GM12878 (cell line): ENCODE data around the gene PDZD7. TPM values are rescaled to one million over a fixed set of nuclear protein-coding genes. Genes with fewer than 3 reads are reported as not detected.
A peak's percentile ranks its signal among the peaks of the same experiment; 100 is the strongest.

Source experiments
- BACH1 ChIP-seq: fragments of 450-650 bp; IDR thresholded peaks from 2 replicates; pipeline ENCODE4 v1.6.1; 2017; ENCODE audit warnings: mild to moderate bottlenecking, borderline replicate concordance
- CHD2 ChIP-seq: IDR thresholded peaks from 2 replicates; pipeline ENCODE4 v1.6.1; 2011; ENCODE audit warnings: low read depth, low read length, improper control_type of control experiment, borderline replicate concordance
- EED ChIP-seq: sonication (generic); IDR thresholded peaks from 2 replicates; pipeline ENCODE4 v1.6.1; 2016; ENCODE audit warnings: antibody characterized with exemption, low read depth
- EGR1 ChIP-seq, 2 experiments: IDR thresholded peaks; 1 replicate in 1 of 2; 2 replicates in 1 of 2; pipeline ENCODE4 v1.6.1; 2011 to 2012; ENCODE audit warnings: low read depth in 2 of 2, low read length in 2 of 2, borderline replicate concordance in 1 of 2, mild to moderate bottlenecking in 1 of 2, moderate library complexity in 1 of 2
- ESRRA ChIP-seq: IDR thresholded peaks from 2 replicates; pipeline ENCODE4 v1.6.1; 2012; ENCODE audit warnings: mild to moderate bottlenecking, low read length, improper control_type of control experiment
- GABPA ChIP-seq: IDR thresholded peaks from 2 replicates; pipeline ENCODE4 v1.6.1; 2014; ENCODE audit warnings: antibody characterized with exemption, low read depth, mild to moderate bottlenecking, inconsistent platforms
- HCFC1 ChIP-seq: fragments of 150-350 bp; IDR thresholded peaks from 2 replicates; pipeline ENCODE4 v1.6.1; 2014; ENCODE audit warnings: low read length
- IRF5 ChIP-seq: fragments of 450-650 bp; IDR thresholded peaks from 2 replicates; pipeline ENCODE4 v1.6.1; 2017; ENCODE audit warnings: borderline replicate concordance
- JUNB ChIP-seq: IDR thresholded peaks from 2 replicates; pipeline ENCODE4 v1.6.1; 2016; ENCODE audit warnings: antibody characterized with exemption, mild to moderate bottlenecking
- MLLT1 ChIP-seq: fragments of 450-650 bp; IDR thresholded peaks from 2 replicates; pipeline ENCODE4 v1.6.1; 2016; ENCODE audit warnings: mild to moderate bottlenecking
- MTA2 ChIP-seq: fragments of 450-650 bp; IDR thresholded peaks from 2 replicates; pipeline ENCODE4 v1.6.1; 2016; ENCODE audit warnings: low read depth, mild to moderate bottlenecking, moderate library complexity
- NFIC ChIP-seq: IDR thresholded peaks from 2 replicates; pipeline ENCODE4 v1.6.1; 2012; ENCODE audit warnings: low read depth, mild to moderate bottlenecking, inconsistent platforms, low read length, moderate library complexity
- NFXL1 ChIP-seq: fragments of 450-650 bp; IDR thresholded peaks from 2 replicates; pipeline ENCODE4 v1.6.1; 2017; ENCODE audit warnings: antibody characterized with exemption, mild to moderate bottlenecking, borderline replicate concordance
- NRF1 ChIP-seq: conservative IDR thresholded peaks from 2 replicates; pipeline ENCODE4 v1.6.1; 2011; ENCODE audit warnings: mild to moderate bottlenecking, low read depth, low read length, improper control_type of control experiment
- PAX8 ChIP-seq: fragments of 450-650 bp; IDR thresholded peaks from 2 replicates; pipeline ENCODE4 v1.6.1; 2017; ENCODE audit warnings: mild to moderate bottlenecking, moderate library complexity
- PBX3 ChIP-seq: IDR thresholded peaks from 2 replicates; pipeline ENCODE4 v1.6.1; 2011; ENCODE audit warnings: mild to moderate bottlenecking, low read depth, low read length, moderate library complexity; ENCODE audit not compliant: insufficient replicate concordance
- PKNOX1 ChIP-seq: fragments of 450-650 bp; IDR thresholded peaks from 2 replicates; pipeline ENCODE4 v1.6.1; 2016; ENCODE audit warnings: mild to moderate bottlenecking
- PML ChIP-seq: IDR thresholded peaks from 2 replicates; pipeline ENCODE4 v1.6.1; 2012; ENCODE audit warnings: low read length, inconsistent platforms
- RFX5 ChIP-seq: IDR thresholded peaks from 2 replicates; pipeline ENCODE4 v1.6.1; 2011; ENCODE audit warnings: low read depth, low read length, improper control_type of control experiment
- SKIL ChIP-seq: fragments of 450-650 bp; IDR thresholded peaks from 2 replicates; pipeline ENCODE4 v1.6.1; 2017; ENCODE audit warnings: mild to moderate bottlenecking, low read depth, inconsistent platforms; ENCODE audit not compliant: poor library complexity, severe bottlenecking
- SUZ12 ChIP-seq: fragments of 200-600 bp; sonication (generic); IDR thresholded peaks from one replicate; pipeline ENCODE4 v1.6.1; 2018; ENCODE audit warnings: antibody characterized with exemption, mild to moderate bottlenecking; ENCODE audit not compliant: unreplicated experiment
- TAF1 ChIP-seq: IDR thresholded peaks from 2 replicates; pipeline ENCODE4 v1.6.1; 2011; ENCODE audit warnings: mild to moderate bottlenecking, low read depth, low read length, borderline replicate concordance
- WRNIP1 ChIP-seq: IDR thresholded peaks from 2 replicates; pipeline ENCODE4 v1.6.1; 2011; ENCODE audit warnings: low read depth, low read length, improper control_type of control experiment, borderline replicate concordance
- YBX1 ChIP-seq: fragments of 450-650 bp; IDR thresholded peaks from 2 replicates; pipeline ENCODE4 v1.6.1; 2016; ENCODE audit warnings: antibody characterized with exemption
- polyA plus RNA-seq, 11 experiments: library from polyadenylated mRNA; depleted of rRNA in 4 of 11; unstranded in 6 of 11; stranded (reverse) in 5 of 11; fragments of >200 nt; fragmentation: Nextera tagmentation in 4 of 11; fragmentation: Illumina TruSeq in 1 of 11; extraction: Ambion mirVana in 4 of 11; extraction: Trizol in 1 of 11; gene quantifications; 1 replicate in 1 of 11; 2 replicates in 10 of 11; pipeline versions ENCODE4 v1.2.1 to v1.2.3, GENCODE V29; 2011 to 2016; ENCODE audit warnings: inconsistent platforms in 2 of 11, missing spikeins in 2 of 11, low read depth in 1 of 11
- total RNA-seq, 4 experiments: library from RNA; depleted of rRNA in 3 of 4; stranded (reverse); fragments of >200 nt in 3 of 4; fragmentation: Illumina TruSeq in 1 of 4; extraction: Trizol in 1 of 4; gene quantifications; 2 replicates each; pipeline versions ENCODE4 v1.2.1 to v1.2.3, GENCODE V29; 2013 to 2021

The PDZD7 gene
- total and polyA plus RNA-seq, 10 of the 15 experiments (the other 5 are each of a cell fraction or from before 2014, with no cell fraction given) = 0.01 to 0.20 (median 0.03) TPM; not detected in 7

- no peak for TF ChIP-seq MLLT1
- 0 out of 2 replicates have a peak, but pooled peaks have one; percentile 31 for TF ChIP-seq BACH1
- no peak for TF ChIP-seq NFXL1
- TF ChIP-seq HCFC1 = no peak
- no peak for TF ChIP-seq ESRRA
- TF ChIP-seq IRF5 = no peak
- no peak for TF ChIP-seq SUZ12
- peak; percentile 55 for TF ChIP-seq PBX3
- peak in 1 of 2 experiments; percentile 37; a peak in 1 of 3 replicates for TF ChIP-seq EGR1 (IDR thresholded peaks at IDR 0.05; ENCODE audit: borderline replicate concordance in 1 of 2, low read depth in 2 of 2, low read length in 2 of 2)
- TF ChIP-seq WRNIP1 = no peak
- TF ChIP-seq CHD2 = no peak
- TF ChIP-seq MTA2 = no peak
- TF ChIP-seq GABPA = no peak
- TF ChIP-seq NFIC = no peak
- no peak; the same call in 1 of the 2 replicates for TF ChIP-seq RFX5
- TF ChIP-seq PAX8 = no peak
- TF ChIP-seq NRF1 = no peak
- no peak for TF ChIP-seq EED
- no peak for TF ChIP-seq SKIL
- TF ChIP-seq PKNOX1 = peak; percentile 76
- TF ChIP-seq YBX1 = no peak
- TF ChIP-seq TAF1 = no peak
- no peak for TF ChIP-seq PML
- no peak for TF ChIP-seq JUNB
Observed at GRCh38 chr10:101031796-101032636, 1.1 kb upstream of the PDZD7 start (continued).
